ENCODE results near the gene TAF9. TPM values are rescaled to one million over a fixed set of nuclear protein-coding genes. Genes with fewer than 3 reads are reported as not detected.

Gene TAF9
- total and polyA plus RNA-seq, 2 of the 13 experiments (the other 11 are each of a cell fraction or from before 2014, with no cell fraction given), result 113 to 218 TPM

DNA sequence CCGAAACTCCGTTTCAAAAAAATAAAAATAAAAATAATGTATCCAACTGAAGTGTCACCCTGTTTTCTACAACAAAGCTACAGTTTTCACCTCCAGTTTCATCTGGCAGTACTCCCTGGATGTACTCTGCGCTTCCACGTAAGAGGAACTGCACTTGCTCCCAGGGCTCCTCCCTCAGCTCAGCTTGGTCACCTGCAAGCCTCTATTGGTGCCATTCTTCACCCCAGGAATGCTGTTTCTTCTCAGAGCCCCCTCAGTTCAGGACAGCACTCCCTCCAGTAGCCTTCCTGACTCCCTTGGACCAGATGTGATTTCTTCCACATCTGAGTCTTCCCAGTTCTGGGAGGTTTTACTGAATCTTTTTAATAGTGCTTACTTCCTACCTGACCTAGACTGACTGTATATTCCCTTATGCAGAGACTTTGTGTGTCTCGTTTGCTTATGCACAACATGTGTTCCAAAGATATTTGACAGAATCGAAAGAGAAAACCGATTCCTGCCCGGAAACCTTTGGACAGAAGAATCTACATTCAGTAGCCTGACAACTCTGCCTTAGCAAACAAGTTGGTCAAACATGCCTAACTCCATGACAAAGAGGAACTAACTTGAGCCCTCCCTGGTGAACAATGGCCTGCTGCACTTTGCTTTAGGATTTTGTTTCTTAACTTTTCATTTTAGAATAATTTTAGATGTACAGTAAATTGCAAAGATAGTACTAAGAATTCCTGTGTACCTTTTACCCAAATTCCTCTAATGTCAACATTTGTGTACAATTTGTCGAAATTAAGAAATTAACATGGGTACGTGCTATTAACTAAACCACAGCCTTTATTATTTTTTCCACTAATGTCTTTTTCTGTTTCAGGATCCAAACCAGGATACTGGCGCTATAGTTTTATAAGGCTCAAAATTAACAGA, 37.5 kb downstream of the TAF9 start (continued):
- TF ChIP-seq, protein P1, sequence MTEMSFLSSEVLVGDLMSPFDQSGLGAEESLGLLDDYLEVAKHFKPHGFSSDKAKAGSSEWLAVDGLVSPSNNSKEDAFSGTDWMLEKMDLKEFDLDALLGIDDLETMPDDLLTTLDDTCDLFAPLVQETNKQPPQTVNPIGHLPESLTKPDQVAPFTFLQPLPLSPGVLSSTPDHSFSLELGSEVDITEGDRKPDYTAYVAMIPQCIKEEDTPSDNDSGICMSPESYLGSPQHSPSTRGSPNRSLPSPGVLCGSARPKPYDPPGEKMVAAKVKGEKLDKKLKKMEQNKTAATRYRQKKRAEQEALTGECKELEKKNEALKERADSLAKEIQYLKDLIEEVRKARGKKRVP (CRISPR knock-in tag; IDR thresholded peaks at IDR 0.05), result no peak
- no peak for TF ChIP-seq IRX3 (CRISPR knock-in tag; IDR thresholded peaks at IDR 0.05; ENCODE audit: borderline replicate concordance, low read depth)
- TF ChIP-seq ZNF431 (CRISPR knock-in tag; IDR thresholded peaks at IDR 0.05; ENCODE audit: borderline replicate concordance, low read depth), result no peak
- TF ChIP-seq, protein P2, sequence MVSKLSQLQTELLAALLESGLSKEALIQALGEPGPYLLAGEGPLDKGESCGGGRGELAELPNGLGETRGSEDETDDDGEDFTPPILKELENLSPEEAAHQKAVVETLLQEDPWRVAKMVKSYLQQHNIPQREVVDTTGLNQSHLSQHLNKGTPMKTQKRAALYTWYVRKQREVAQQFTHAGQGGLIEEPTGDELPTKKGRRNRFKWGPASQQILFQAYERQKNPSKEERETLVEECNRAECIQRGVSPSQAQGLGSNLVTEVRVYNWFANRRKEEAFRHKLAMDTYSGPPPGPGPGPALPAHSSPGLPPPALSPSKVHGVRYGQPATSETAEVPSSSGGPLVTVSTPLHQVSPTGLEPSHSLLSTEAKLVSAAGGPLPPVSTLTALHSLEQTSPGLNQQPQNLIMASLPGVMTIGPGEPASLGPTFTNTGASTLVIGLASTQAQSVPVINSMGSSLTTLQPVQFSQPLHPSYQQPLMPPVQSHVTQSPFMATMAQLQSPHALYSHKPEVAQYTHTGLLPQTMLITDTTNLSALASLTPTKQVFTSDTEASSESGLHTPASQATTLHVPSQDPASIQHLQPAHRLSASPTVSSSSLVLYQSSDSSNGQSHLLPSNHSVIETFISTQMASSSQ (IDR thresholded peaks at IDR 0.05; ENCODE audit: low read depth), result no peak
- TF ChIP-seq, protein P2 (CRISPR knock-in tag; IDR thresholded peaks at IDR 0.05; ENCODE audit: borderline replicate concordance), result no peak
- TF ChIP-seq ZNF224 (CRISPR knock-in tag; IDR thresholded peaks at IDR 0.05), result no peak
- TF ChIP-seq BRCA1 (CRISPR knock-in tag; IDR thresholded peaks at IDR 0.05), result no peak
- no peak for TF ChIP-seq KDM2A (CRISPR knock-in tag; IDR thresholded peaks at IDR 0.05; ENCODE audit: borderline replicate concordance, low read depth)
